Measurements from ENCODE around the gene URGCP.
"Not testable (repeated sequence)": the region's sequence is repeated elsewhere in the genome, so short reads cannot be mapped to it uniquely, and the experiment has no call there.

Gene URGCP

DNA sequence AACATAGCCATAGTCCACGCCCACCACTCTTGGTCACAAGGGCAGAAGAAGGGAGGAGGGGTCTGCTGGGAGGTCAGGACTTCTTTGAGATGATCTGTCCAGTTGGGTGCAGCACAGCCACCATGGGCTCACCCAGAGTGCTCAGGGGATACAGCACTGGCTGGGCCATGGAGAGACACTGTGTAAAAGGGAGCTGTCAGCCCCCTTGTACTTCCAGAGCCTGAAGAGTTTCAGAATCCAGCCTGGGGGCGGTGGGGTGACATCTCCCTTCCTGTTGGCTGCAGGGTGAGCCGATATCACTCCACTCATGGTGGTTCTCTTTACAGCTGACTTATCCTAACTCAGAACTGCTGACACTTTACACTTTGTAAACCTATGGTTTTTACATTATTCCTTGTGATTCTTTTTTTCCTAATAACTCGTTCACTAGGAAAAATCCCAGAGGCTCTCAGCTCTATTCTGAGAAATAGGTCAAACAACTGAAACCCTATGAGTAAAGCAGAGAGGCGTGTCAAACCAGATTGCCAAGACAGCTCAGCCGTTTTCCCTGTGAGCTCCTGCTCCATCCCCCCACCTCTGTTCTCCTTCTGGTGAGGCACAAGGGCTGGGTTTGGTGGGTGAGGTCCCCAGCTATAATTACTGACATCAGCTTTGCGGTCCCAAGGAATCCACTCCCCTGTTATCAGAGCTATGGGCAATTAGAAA lies 33.8 kb downstream of the URGCP start:
- no peak for DNase-seq (ENCODE audit: low read depth in 2 of 2)

GRCh38 chr7:43871064-43871463 lies 35.3 kb downstream of the URGCP start:
- no peak for DNase-seq (ENCODE audit: low read depth in 2 of 2)

- DNase-seq (ENCODE audit: low read depth in 2 of 2): no peak
Measured at GRCh38 chr7:43870316-43870715, 36.1 kb downstream of the URGCP start.

DNA sequence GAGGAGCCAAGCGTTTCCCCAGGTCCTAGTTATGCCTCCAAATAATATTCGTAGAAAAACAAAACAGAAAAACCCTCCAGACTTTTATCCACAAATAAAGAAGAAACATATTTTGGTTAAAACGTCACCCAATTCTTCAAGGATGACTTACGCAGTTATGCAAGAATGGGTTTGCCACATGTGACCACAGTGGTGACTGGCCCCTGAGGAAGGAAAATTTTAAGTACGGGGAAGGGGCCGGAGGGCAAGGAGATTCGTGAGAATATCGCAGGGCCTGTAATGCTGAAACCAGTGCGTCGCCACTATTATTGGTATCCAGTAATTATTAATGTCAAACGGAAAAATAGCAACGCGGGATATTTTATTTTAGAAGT lies 36.5 kb downstream of the URGCP start:
- DNase-seq (ENCODE audit: low read depth in 2 of 2): no peak

- DNase-seq (ENCODE audit: low read depth in 2 of 2): peak; percentile 93 to 95
Measured at GRCh38 chr7:43869006-43869866, 37.2 kb downstream of the URGCP start, which contains the start of gene MRPS24. MRPS24 (minus strand) TSS chr7:43869517; CDS start chr7:43869495, 22 bp downstream.

- DNase-seq (ENCODE audit: low read depth in 2 of 2): no peak
Measured at GRCh38 chr7:43868681-43869005, 37.8 kb downstream of the URGCP start.

DNA sequence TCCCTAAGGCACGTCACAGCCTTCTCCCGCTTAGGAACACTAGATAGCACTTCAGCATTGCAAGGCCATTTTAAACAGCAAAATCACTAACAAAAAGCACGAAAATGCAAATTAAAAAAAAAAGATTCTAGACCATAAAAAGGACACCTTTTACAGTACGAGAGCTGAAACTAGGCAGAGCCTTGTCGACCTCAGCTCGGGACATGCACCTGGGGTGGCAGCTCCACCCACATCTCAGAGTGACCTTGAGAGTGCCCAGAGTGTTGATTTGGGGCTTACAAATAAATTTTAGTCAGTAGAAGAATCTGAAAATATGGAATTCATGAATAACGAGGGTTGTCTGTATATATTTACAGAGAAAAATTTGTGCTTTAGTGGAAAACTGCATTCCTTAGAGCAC lies 38.2 kb downstream of the URGCP start:
- no peak for DNase-seq (ENCODE audit: low read depth in 2 of 2)

DNA sequence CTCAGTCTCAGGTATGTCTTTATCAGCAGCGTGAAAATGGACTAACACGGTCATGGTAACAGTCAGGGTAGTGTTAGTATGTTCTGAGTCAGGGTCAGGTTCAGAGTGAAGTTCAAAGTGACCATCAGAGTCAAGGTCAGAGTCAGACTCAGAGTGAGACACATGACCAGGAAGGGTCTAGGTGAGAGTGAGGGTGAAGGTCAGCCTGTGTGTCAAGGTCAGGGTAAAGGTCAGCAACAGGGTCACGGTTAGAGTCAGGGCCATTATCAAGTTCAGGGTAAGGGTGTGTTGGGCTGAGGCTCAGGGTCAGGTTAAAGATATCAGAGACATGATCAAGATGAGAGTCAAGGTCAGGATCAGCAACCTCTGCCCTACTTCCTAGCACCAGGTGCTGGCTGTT lies 41.1 kb downstream of the URGCP start:
- no peak for DNase-seq (ENCODE audit: low read depth in 2 of 2)

DNA sequence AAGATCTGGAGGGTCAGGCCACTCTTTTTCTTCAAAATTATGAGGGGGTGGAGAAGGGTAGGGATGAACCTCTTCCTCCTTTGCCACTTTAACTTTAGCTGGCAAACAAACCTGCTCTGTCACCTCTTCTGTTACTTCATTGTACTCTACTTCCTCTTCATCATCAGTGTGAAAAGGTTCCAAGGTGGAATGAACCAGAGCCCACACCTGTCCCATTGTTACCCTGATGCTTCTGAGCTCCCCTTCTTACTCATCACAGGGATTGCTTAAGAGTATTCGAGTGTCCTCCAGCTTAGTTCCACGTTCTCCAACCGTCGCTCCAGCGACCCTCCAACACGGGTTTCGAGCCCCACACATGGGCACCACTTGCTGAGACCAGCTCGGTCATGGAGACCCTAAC lies 42.3 kb downstream of the URGCP start:
- no peak for DNase-seq (ENCODE audit: low read depth in 2 of 2)

GRCh38 chr7:43856996-43857395 lies 49.4 kb downstream of the URGCP start:
- DNase-seq (ENCODE audit: low read depth in 2 of 2): no peak

- no peak for DNase-seq (ENCODE audit: low read depth in 2 of 2)
Measured at GRCh38 chr7:43856316-43856715, 50.1 kb downstream of the URGCP start.

DNA sequence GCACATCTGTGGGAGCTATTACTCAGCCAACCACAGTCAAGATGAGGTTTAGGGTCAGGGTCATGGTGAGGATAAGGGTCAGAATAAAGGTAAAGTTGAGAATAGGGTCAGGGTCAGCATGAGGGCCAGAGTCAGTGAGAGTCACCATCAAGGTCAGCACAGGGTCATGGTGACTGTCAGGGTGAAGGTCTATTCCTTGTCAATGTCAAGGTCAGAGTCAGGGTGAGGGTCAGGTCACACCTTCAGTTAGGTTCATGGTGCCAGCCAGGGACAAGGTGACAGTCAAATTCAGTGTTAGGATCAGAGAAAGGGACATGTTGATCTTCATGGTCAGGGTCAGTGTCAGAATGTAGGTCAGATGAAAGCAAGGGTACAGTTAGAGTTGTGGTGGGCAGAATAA lies 51.2 kb downstream of the URGCP start:
- no peak for DNase-seq (ENCODE audit: low read depth in 2 of 2)

DNA sequence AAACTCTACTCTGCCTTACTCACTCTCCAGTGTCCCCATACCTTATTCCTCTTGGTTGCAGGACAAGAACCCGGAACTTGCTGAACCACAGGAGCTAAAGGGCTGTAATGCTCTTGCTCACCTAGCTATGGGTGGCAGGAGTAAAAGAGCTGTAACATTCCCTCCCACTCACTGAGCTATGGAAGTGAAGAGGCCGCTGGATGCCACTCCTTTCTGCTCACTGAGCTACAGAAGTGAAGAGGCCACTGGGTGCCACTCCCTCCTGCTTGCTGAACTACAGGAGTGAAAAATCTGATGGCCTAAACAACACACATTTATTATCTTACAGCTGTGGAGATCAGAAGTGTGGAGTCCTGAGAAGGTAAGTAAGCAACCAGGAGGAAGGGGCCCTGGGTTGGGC lies 54.6 kb downstream of the URGCP start:
- no peak for DNase-seq (ENCODE audit: low read depth in 2 of 2)

GRCh38 chr7:43850348-43851116 lies 55.9 kb downstream of the URGCP start:
- no peak for DNase-seq (ENCODE audit: low read depth in 2 of 2)

- DNase-seq (ENCODE audit: low read depth in 2 of 2): no peak
Measured at GRCh38 chr7:43849047-43849446, 57.3 kb downstream of the URGCP start.

DNA sequence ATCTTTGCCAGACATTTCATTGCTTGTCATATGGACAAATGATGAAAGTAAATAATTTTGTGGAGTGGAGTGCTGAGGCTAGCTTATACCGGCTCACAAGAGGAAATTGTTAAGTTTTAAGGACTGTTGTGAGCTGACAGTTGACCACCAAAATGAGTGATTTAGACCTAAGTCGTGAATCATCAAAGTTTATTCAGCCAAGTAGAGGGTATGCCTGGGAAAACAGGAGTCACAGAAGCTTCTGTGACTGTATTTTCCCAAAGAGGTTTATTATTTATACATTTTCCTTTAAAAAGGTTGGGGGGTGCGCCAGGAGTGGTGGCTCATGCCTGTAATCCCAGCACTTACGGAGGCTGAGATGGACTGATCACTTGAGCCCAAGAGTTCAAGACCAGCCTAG lies 58.9 kb downstream of the URGCP start:
- DNase-seq (ENCODE audit: low read depth in 2 of 2): no peak

GRCh38 chr7:43844662-43845061 lies 61.7 kb downstream of the URGCP start:
- no peak for DNase-seq (ENCODE audit: low read depth in 2 of 2)

- no peak for DNase-seq (ENCODE audit: low read depth in 2 of 2)
Measured at GRCh38 chr7:43844257-43844656, 62.1 kb downstream of the URGCP start.

- DNase-seq (ENCODE audit: low read depth in 2 of 2): no peak
Measured at GRCh38 chr7:43843296-43843695, 63.1 kb downstream of the URGCP start.

GRCh38 chr7:43838201-43838658 lies 68.2 kb downstream of the URGCP start:
- DNase-seq (ENCODE audit: low read depth in 2 of 2): no peak

GRCh38 chr7:43834463-43835251 lies 71.7 kb downstream of the URGCP start:
- peak; percentile 8 to 15 for DNase-seq (ENCODE audit: low read depth in 2 of 2)

- DNase-seq (ENCODE audit: low read depth in 2 of 2): not testable (repeated sequence)
Measured at GRCh38 chr7:43830917-43831316, 75.5 kb downstream of the URGCP start.
